Nephron (organoid): ENCODE data around the gene SCGB1D4.
"Not testable (repeated sequence)": the region's sequence is repeated elsewhere in the genome, so short reads cannot be mapped to it uniquely, and the experiment has no call there.

Source experiments
- H3K27ac Mint-ChIP-seq, 3 experiments: 2 replicates each; pipeline ENCODE4 v1.8.0; 2020; ENCODE audit warnings: mixed read lengths in 3 of 3, mild to moderate bottlenecking in 2 of 3, moderate library complexity in 1 of 3
- H3K27me3 Mint-ChIP-seq: 2 replicates; pipeline ENCODE4 v1.8.0; 2021; ENCODE audit warnings: low read depth, mild to moderate bottlenecking, moderate library complexity, mixed read lengths
- H3K36me3 Mint-ChIP-seq: 2 replicates; pipeline ENCODE4 v1.8.0; 2020; ENCODE audit warnings: low read depth, mixed read lengths
- H3K4me1 Mint-ChIP-seq: 2 replicates; pipeline ENCODE4 v1.8.0; 2020; ENCODE audit warnings: mixed read lengths
- H3K4me3 Mint-ChIP-seq, 3 experiments: 2 replicates each; pipeline ENCODE4 v1.8.0; 2020; ENCODE audit warnings: mild to moderate bottlenecking in 3 of 3, mixed read lengths in 3 of 3, moderate library complexity in 2 of 3
- H3K9me3 Mint-ChIP-seq: 2 replicates; pipeline ENCODE4 v1.8.0; 2020; ENCODE audit warnings: mixed read lengths
- TF ChIP-seq, protein P1 (sequence below), 3 experiments: fragments of 200-600 bp; sonication (generic); IDR thresholded peaks; one replicate each; pipeline ENCODE4 v1.5.0; 2021; ENCODE audit warnings: antibody characterized with exemption in 3 of 3; ENCODE audit not compliant: unreplicated experiment in 3 of 3

SCGB1D4 gene

DNA sequence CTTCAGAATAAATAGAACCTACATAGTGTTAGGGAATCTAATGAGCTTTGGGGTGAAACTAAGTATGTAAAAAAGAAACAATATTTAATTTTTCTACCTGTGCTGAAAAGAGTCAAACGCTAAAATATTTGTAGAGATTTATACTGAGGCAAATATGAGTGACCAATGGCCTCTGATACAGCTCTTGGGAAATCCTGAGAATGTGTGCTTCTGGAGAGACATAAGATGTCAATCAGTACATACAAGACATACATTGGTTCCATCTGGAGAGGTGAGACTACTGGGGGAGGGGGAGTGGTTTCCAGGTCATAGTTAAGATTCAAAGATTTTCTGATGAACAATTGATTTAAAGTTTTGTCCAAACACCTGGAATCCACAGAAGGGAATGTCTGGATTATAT is 39.3 kb upstream of the SCGB1D4 start:
- H3K4me3 Mint-ChIP-seq: peak overlapping the region; percentile 89 to 90 (median 90)
- H3K27ac Mint-ChIP-seq: peak overlapping the region in 1 of 3 experiments; percentile 18
- peaks cover 55% of the 10 kb centered on the region for H3K27me3 Mint-ChIP-seq
- no peaks in the 10 kb centered on the region for H3K9me3 Mint-ChIP-seq
- H3K4me1 Mint-ChIP-seq: peaks cover 13% of the 10 kb centered on the region
- TF ChIP-seq, protein P1, sequence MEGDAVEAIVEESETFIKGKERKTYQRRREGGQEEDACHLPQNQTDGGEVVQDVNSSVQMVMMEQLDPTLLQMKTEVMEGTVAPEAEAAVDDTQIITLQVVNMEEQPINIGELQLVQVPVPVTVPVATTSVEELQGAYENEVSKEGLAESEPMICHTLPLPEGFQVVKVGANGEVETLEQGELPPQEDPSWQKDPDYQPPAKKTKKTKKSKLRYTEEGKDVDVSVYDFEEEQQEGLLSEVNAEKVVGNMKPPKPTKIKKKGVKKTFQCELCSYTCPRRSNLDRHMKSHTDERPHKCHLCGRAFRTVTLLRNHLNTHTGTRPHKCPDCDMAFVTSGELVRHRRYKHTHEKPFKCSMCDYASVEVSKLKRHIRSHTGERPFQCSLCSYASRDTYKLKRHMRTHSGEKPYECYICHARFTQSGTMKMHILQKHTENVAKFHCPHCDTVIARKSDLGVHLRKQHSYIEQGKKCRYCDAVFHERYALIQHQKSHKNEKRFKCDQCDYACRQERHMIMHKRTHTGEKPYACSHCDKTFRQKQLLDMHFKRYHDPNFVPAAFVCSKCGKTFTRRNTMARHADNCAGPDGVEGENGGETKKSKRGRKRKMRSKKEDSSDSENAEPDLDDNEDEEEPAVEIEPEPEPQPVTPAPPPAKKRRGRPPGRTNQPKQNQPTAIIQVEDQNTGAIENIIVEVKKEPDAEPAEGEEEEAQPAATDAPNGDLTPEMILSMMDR (IDR thresholded peaks at IDR 0.05; ENCODE audit: unreplicated experiment in 3 of 3): no peak
- no peaks in the 10 kb centered on the region for H3K36me3 Mint-ChIP-seq

DNA sequence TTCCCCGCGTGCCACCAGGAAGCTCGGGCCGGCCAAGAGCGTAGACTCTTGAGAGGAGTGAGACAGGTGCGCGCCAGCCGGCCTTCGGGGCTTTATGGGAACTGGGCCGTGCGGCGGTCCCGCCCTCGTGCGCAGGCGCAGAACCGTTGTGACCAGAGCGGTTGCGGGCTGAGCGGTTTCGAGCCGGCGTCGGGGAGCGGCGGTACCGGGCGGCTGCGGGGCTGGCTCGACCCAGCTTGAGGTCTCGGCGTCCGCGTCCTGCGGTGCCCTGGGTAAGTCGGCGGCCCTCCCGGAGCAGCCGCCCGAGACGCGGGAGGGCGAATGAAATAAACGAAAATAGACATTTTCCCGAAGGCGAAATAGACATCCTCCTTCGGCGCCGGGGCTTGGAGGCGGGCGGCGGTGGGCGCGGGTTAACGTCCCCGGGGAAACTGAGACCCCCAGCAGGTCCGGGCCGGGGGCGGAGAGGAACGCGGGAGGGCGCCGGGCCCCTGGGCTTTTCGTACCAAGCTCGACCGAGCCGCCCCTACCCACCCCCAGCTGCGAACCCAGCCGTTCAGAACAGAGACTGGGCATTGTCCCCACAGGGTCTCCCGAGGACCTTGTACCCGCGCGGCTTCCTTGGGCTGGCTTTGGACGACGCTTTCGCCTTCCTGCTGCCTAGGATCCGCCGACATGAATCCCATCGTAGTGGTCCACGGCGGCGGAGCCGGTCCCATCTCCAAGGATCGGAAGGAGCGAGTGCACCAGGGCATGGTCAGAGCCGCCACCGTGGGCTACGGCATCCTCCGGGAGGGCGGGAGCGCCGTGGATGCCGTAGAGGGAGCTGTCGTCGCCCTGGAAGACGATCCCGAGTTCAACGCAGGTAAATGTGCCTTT is 38.7 kb upstream of the SCGB1D4 start, which contains the start of gene ASRGL1:
Gene ASRGL1 (plus strand): TSS at position 146 of the 879 bp plus-strand sequence. CDS start 530 bp downstream, at position 676.
- no peaks in the 10 kb centered on the region for H3K9me3 Mint-ChIP-seq
- peaks cover 62% of the 10 kb centered on the region for H3K27me3 Mint-ChIP-seq
- no peaks in the 10 kb centered on the region for H3K36me3 Mint-ChIP-seq
- peak within 1 kb of the TSS in 2 of 3 experiments; percentile 29 to 62 for H3K27ac Mint-ChIP-seq
- peaks cover 13% of the 10 kb centered on the region for H3K4me1 Mint-ChIP-seq
- peak within 1 kb of the TSS; percentile 89 to 90 (median 90) for H3K4me3 Mint-ChIP-seq
- TF ChIP-seq, protein P1 (IDR thresholded peaks at IDR 0.05; ENCODE audit: unreplicated experiment in 3 of 3): no peak

DNA sequence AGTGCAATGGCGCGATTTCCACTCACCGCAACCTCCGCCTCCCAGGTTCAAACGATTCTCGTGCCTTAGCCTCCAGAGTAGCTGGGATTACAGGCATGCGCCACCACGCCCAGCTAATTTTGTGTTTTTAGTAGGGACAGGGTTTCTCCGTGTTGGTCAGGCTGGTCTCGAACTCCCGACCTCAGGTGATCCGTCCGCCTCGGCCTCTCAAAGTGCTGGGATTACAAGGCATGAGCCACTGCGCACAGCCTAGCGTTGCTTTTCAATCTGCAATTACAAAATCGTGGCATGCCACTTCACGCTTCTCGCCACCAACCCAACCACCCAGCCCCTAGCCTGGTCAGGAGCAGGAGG is 38.1 kb upstream of the SCGB1D4 start:
- not testable (repeated sequence) for H3K9me3 Mint-ChIP-seq, H3K36me3 Mint-ChIP-seq
- Mint-ChIP-seq H3K4me1 (peaks cover 13% of the 10 kb centered on the region), H3K4me3 (peak overlapping the region; percentile 89 to 90 (median 90)), H3K27ac (peak overlapping the region in 2 of 3 experiments; percentile 29 to 62), H3K27me3 (peaks cover 68% of the 10 kb centered on the region)

DNA sequence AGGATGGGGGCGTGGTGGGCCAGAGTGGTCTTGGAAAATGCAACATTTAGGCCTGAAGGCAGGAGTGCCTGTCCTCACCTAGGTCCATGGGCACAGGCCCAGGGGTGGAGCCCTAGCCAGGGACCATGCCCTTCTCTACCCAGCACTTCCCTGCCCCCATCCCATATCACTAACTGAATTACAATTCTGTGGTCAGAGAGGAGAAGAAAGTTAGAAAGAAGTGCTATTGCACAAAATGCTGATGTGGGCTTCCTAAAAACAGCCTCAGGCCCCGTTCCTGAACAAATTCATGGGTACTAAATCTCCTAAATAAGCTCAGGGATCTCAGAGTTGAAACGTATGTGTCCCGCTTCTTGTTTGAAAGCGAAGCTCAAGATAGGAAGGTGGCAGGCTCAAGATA is 34.9 kb upstream of the SCGB1D4 start:
- Mint-ChIP-seq H3K36me3 (no peaks in the 10 kb centered on the region), H3K4me1 (peaks cover 8% of the 10 kb centered on the region), H3K27me3 (peaks cover 78% of the 10 kb centered on the region), H3K4me3 (no peak overlapping the region), H3K9me3 (no peaks in the 10 kb centered on the region), H3K27ac (no peak overlapping the region)
- TF ChIP-seq, protein P1 (IDR thresholded peaks at IDR 0.05; ENCODE audit: unreplicated experiment in 3 of 3): no peak

DNA sequence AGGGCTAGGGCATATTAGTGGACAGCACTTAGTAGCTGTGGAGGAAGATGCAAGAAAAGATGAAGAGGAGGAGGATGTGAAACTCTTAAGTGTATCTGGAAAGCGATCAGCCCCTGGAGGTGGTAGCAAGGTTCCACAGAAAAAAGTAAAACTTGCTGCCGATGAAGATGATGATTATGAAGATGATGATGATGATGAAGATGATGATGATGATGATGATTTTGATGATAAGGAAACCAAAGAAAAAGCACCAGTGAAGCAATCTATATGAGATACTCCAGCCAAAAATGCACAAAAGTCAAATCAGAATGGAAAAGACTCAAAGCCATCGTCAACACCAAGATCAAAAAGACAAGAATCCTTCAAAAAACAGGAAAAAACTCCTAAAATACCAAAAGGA is 32.4 kb upstream of the SCGB1D4 start:
- not testable (repeated sequence) for H3K4me3 Mint-ChIP-seq, H3K9me3 Mint-ChIP-seq, H3K27ac Mint-ChIP-seq, H3K36me3 Mint-ChIP-seq
- H3K4me1 Mint-ChIP-seq: peaks cover 13% of the 10 kb centered on the region
- peaks cover 64% of the 10 kb centered on the region for H3K27me3 Mint-ChIP-seq

DNA sequence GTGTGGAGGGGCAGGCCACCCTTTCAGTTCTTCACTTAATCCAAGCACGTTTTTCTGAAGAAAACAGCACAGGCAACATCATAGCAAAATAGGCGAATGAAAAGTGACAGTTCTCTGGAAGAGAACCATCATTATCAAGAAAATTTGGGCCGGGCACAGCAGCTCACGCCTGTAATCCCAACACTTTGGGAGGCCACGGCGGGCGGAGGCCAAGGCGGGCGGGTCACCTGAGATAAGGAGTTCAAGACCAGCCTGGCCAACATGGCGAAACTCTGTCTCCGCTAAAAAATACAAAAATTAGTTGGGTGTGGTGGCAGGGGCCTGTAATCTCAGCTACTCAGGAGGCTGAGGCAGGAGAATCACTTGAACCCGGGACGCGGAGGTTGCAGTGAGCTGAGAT is 28.7 kb upstream of the SCGB1D4 start:
- not testable (repeated sequence) for H3K36me3 Mint-ChIP-seq, H3K9me3 Mint-ChIP-seq, H3K4me3 Mint-ChIP-seq
- Mint-ChIP-seq H3K4me1 (peaks cover 19% of the 10 kb centered on the region), H3K27ac (peak overlapping the region; percentile 65 to 90 (median 77)), H3K27me3 (peaks cover 40% of the 10 kb centered on the region)

DNA sequence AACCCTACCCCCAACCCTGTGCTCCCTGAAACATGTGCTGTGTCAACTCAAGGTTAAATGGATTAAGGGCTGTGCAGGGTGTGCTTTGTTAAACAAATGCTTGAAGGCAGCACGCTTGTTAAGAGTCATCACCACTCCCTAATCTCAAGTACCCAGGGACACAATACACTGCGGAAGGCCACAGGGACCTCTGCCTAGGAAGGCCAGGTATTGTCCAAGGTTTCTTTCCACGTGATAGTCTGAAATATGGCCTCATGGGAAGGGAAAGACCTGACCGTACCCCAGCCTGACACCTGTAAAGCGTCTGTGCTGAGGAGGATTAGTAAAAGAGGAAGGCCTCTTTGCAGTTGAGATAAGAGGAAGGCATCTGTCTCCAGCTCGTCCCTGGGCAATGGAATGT is 27.8 kb upstream of the SCGB1D4 start:
- H3K36me3 Mint-ChIP-seq, H3K4me3 Mint-ChIP-seq, H3K9me3 Mint-ChIP-seq: not testable (repeated sequence)
- peaks cover 19% of the 10 kb centered on the region for H3K4me1 Mint-ChIP-seq
- peaks cover 32% of the 10 kb centered on the region for H3K27me3 Mint-ChIP-seq
- H3K27ac Mint-ChIP-seq: peak overlapping the region; percentile 77 to 91 (median 90)

DNA sequence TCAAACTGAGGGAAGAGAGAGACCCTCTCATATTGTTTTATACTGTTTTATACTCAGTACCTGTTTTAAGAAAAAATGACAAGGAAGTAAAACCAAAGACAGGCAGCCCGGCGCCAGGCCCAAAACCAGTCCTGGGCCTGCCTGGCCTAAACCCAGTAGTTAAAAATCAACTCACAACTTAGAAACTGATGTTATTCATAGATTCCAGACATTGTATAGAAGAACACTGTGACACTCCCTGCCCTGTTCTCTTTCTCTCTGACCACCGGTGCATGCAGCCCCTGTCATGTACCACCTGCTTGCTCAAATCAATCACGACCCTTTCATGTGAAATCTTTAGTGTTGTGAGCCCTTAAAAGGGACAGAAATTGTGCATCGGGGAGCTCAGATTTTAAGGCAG is 26.9 kb upstream of the SCGB1D4 start:
- H3K27ac Mint-ChIP-seq: peak overlapping the region; percentile 77 to 90 (median 80)

More for the DNA sequence above, 26.9 kb upstream of the SCGB1D4 start:
- not testable (repeated sequence) for H3K4me3 Mint-ChIP-seq, H3K36me3 Mint-ChIP-seq, H3K9me3 Mint-ChIP-seq
- peaks cover 25% of the 10 kb centered on the region for H3K27me3 Mint-ChIP-seq
- H3K4me1 Mint-ChIP-seq: peaks cover 19% of the 10 kb centered on the region
